ENCODE results near the gene KIFBP. TPM values are rescaled to one million over a fixed set of nuclear protein-coding genes. Genes with fewer than 3 reads are reported as not detected.
A peak's percentile ranks its signal among the peaks of the same experiment; 100 is the strongest.

KIFBP gene
- total and polyA plus RNA-seq, 2 of the 13 experiments (the other 11 are each of a cell fraction or from before 2014, with no cell fraction given): 13.0 to 21.9 TPM

DNA sequence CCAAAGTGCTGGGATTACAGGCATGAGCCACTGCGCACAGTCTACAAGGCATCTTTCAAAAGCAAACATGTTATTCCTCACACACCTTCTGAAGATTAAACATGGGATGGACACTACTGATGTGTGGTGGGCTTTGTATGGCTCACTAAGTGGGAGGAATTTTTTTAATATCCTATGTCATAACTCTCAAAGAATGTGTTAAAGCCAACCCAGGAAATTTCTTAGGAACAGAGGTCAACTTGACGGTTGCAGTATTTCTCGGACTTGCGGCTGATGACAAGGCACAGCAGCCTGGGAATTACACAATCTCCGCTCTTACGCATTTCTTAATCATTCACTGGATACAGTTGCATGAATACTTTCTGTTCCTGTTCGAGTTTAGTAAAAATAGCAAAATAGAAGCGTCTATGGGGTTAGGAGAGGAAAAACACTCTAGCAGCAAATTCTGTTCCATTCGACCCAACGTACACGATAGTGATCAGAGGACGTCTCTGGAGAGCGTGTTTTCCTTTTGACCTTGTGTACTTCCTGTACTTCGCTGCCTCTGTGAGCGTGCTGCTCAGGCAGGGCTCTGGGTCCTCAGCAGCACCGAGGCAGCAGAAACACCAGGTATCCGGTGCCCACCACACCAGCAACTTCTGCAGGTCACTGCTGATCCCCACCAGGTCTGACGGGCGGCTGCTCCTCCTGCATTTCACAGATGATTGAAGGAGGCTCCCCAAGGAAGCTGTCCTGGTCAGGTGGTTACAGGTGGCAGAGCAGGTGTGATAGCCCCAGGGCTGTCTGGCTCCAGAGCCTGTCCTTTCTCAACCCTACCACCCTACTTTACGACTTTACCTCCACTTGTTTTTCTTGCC is 72.9 kb downstream of the KIFBP start (continued):
- TF ChIP-seq, protein P1, sequence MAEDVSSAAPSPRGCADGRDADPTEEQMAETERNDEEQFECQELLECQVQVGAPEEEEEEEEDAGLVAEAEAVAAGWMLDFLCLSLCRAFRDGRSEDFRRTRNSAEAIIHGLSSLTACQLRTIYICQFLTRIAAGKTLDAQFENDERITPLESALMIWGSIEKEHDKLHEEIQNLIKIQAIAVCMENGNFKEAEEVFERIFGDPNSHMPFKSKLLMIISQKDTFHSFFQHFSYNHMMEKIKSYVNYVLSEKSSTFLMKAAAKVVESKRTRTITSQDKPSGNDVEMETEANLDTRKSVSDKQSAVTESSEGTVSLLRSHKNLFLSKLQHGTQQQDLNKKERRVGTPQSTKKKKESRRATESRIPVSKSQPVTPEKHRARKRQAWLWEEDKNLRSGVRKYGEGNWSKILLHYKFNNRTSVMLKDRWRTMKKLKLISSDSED (CRISPR knock-in tag; IDR thresholded peaks at IDR 0.05): no peak
- TF ChIP-seq EP300 (IDR thresholded peaks at IDR 0.05; ENCODE audit: low read depth in 2 of 2, low read length in 2 of 2) (no peak), EP300 (CRISPR knock-in tag; IDR thresholded peaks at IDR 0.05; ENCODE audit: borderline replicate concordance) (no peak), TGIF2 (CRISPR knock-in tag; IDR thresholded peaks at IDR 0.05) (no peak), SOX5 (CRISPR knock-in tag; IDR thresholded peaks at IDR 0.05; ENCODE audit: borderline replicate concordance) (no peak), HOXA5 (CRISPR knock-in tag; IDR thresholded peaks at IDR 0.05) (no peak), ZNF841 (CRISPR knock-in tag; IDR thresholded peaks at IDR 0.05; ENCODE audit: borderline replicate concordance) (no peak), ZFP41 (CRISPR knock-in tag; IDR thresholded peaks at IDR 0.05; ENCODE audit: borderline replicate concordance) (no peak), SMYD3 (CRISPR knock-in tag; IDR thresholded peaks at IDR 0.05) (no peak), MEF2D (CRISPR knock-in tag; IDR thresholded peaks at IDR 0.05) (no peak), MAZ (IDR thresholded peaks at IDR 0.05; ENCODE audit: borderline replicate concordance, low read depth, low read length) (no peak), MAZ (CRISPR knock-in tag; IDR thresholded peaks at IDR 0.05; ENCODE audit: low read depth) (no peak), HNRNPLL (IDR thresholded peaks at IDR 0.05; ENCODE audit: low read depth, low read length, poor library complexity, severe bottlenecking) (no peak), SATB2 (CRISPR knock-in tag; IDR thresholded peaks at IDR 0.05) (no peak), ZNF577 (CRISPR knock-in tag; IDR thresholded peaks at IDR 0.05; ENCODE audit: borderline replicate concordance, low read depth) (no peak), KDM3A (CRISPR knock-in tag; IDR thresholded peaks at IDR 0.05; ENCODE audit: low read depth) (0 out of 2 replicates have a peak, but pooled peaks have one; percentile 39), GATAD1 (CRISPR knock-in tag; IDR thresholded peaks at IDR 0.05) (no peak), JDP2 (CRISPR knock-in tag; IDR thresholded peaks at IDR 0.05; ENCODE audit: borderline replicate concordance) (no peak), ZNF746 (CRISPR knock-in tag; IDR thresholded peaks at IDR 0.05) (no peak), U2AF1 (optimal IDR thresholded peaks at IDR 0.05; ENCODE audit: low read depth, low read length) (no peak)
- TF ChIP-seq, protein P2, sequence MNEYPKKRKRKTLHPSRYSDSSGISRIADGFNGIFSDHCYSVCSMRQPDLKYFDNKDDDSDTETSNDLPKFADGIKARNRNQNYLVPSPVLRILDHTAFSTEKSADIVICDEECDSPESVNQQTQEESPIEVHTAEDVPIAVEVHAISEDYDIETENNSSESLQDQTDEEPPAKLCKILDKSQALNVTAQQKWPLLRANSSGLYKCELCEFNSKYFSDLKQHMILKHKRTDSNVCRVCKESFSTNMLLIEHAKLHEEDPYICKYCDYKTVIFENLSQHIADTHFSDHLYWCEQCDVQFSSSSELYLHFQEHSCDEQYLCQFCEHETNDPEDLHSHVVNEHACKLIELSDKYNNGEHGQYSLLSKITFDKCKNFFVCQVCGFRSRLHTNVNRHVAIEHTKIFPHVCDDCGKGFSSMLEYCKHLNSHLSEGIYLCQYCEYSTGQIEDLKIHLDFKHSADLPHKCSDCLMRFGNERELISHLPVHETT (CRISPR knock-in tag; conservative IDR thresholded peaks at IDR 0.05): no peak
- TF ChIP-seq, protein P3, sequence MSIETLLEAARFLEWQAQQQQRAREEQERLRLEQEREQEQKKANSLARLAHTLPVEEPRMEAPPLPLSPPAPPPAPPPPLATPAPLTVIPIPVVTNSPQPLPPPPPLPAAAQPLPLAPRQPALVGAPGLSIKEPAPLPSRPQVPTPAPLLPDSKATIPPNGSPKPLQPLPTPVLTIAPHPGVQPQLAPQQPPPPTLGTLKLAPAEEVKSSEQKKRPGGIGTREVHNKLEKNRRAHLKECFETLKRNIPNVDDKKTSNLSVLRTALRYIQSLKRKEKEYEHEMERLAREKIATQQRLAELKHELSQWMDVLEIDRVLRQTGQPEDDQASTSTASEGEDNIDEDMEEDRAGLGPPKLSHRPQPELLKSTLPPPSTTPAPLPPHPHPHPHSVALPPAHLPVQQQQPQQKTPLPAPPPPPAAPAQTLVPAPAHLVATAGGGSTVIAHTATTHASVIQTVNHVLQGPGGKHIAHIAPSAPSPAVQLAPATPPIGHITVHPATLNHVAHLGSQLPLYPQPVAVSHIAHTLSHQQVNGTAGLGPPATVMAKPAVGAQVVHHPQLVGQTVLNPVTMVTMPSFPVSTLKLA (IDR thresholded peaks at IDR 0.05): no peak
- TF ChIP-seq, protein P4, sequence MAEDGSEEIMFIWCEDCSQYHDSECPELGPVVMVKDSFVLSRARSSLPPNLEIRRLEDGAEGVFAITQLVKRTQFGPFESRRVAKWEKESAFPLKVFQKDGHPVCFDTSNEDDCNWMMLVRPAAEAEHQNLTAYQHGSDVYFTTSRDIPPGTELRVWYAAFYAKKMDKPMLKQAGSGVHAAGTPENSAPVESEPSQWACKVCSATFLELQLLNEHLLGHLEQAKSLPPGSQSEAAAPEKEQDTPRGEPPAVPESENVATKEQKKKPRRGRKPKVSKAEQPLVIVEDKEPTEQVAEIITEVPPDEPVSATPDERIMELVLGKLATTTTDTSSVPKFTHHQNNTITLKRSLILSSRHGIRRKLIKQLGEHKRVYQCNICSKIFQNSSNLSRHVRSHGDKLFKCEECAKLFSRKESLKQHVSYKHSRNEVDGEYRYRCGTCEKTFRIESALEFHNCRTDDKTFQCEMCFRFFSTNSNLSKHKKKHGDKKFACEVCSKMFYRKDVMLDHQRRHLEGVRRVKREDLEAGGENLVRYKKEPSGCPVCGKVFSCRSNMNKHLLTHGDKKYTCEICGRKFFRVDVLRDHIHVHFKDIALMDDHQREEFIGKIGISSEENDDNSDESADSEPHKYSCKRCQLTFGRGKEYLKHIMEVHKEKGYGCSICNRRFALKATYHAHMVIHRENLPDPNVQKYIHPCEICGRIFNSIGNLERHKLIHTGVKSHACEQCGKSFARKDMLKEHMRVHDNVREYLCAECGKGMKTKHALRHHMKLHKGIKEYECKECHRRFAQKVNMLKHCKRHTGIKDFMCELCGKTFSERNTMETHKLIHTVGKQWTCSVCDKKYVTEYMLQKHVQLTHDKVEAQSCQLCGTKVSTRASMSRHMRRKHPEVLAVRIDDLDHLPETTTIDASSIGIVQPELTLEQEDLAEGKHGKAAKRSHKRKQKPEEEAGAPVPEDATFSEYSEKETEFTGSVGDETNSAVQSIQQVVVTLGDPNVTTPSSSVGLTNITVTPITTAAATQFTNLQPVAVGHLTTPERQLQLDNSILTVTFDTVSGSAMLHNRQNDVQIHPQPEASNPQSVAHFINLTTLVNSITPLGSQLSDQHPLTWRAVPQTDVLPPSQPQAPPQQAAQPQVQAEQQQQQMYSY (CRISPR knock-in tag; IDR thresholded peaks at IDR 0.05): no peak
